H9 (cell line): Measurements from ENCODE around the gene FADS1. TPM values are rescaled to one million over a fixed set of nuclear protein-coding genes. Genes with fewer than 3 reads are reported as not detected.

Experiments
- DNase-seq: peaks from one replicate; pipeline ENCODE4 v3.0.0-alpha.2; 2017
- H2AFZ ChIP-seq: one replicate; pipeline ENCODE4 v1.6.1; 2013; ENCODE audit warnings: mild to moderate bottlenecking, low read length, control low read depth, moderate library complexity
- H2AK5ac ChIP-seq: 2 replicates; pipeline ENCODE4 v1.6.1; 2013; ENCODE audit warnings: low read length, control low read depth, mixed read lengths; ENCODE audit not compliant: insufficient read length
- H2BK120ac ChIP-seq: one replicate; pipeline ENCODE4 v1.6.1; 2013; ENCODE audit warnings: low read depth, mild to moderate bottlenecking, low read length, control low read depth, inconsistent platforms; ENCODE audit not compliant: poor library complexity, severe bottlenecking
- H2BK12ac ChIP-seq: 2 replicates; pipeline ENCODE4 v1.6.1; 2013; ENCODE audit warnings: low read length, control low read depth, mixed read lengths, low read depth; ENCODE audit not compliant: insufficient read length
- H2BK15ac ChIP-seq: 2 replicates; pipeline ENCODE4 v1.6.1; 2013; ENCODE audit warnings: low read depth, low read length, control low read depth
- H2BK20ac ChIP-seq: one replicate; pipeline ENCODE4 v1.6.1; 2013; ENCODE audit warnings: low read depth, mild to moderate bottlenecking, low read length, control low read depth, inconsistent platforms; ENCODE audit not compliant: poor library complexity, severe bottlenecking
- H2BK5ac ChIP-seq: 2 replicates; pipeline ENCODE4 v1.6.1; 2013; ENCODE audit warnings: low read length, control low read depth, mixed read lengths; ENCODE audit not compliant: insufficient read length
- H3K14ac ChIP-seq: 2 replicates; pipeline ENCODE4 v1.6.1; 2013; ENCODE audit warnings: low read length, control low read depth; ENCODE audit not compliant: insufficient read depth
- H3K18ac ChIP-seq: 2 replicates; pipeline ENCODE4 v1.6.1; 2013; ENCODE audit warnings: low read depth, mild to moderate bottlenecking, mixed read lengths, low read length, control low read depth; ENCODE audit not compliant: insufficient read length
- H3K23ac ChIP-seq: 2 replicates; pipeline ENCODE4 v1.6.1; 2013; ENCODE audit warnings: low read length, control low read depth, mixed read lengths, low read depth; ENCODE audit not compliant: insufficient read length
- H3K23me2 ChIP-seq: 2 replicates; pipeline ENCODE4 v1.6.1; 2013; ENCODE audit warnings: low read depth, mild to moderate bottlenecking, mixed read lengths, low read length, control low read depth; ENCODE audit not compliant: insufficient read length, poor library complexity, severe bottlenecking
- H3K27ac ChIP-seq: 2 replicates; pipeline ENCODE4 v1.5.1; 2013; ENCODE audit warnings: low read length, control low read depth, mixed read lengths, low read depth; ENCODE audit not compliant: insufficient read length
- H3K27me3 ChIP-seq: 2 replicates; pipeline ENCODE4 v1.6.1; 2013; ENCODE audit warnings: low read length, control low read depth, inconsistent platforms; ENCODE audit not compliant: insufficient read depth
- H3K4ac ChIP-seq: 2 replicates; pipeline ENCODE4 v1.6.1; 2013; ENCODE audit warnings: low read depth, mild to moderate bottlenecking, control low read depth, inconsistent platforms, low read length, moderate library complexity
- H3K4me1 ChIP-seq: 2 replicates; pipeline ENCODE4 v1.6.1; 2013; ENCODE audit warnings: low read length, control low read depth, inconsistent platforms; ENCODE audit not compliant: insufficient read depth
- H3K4me2 ChIP-seq: 2 replicates; pipeline ENCODE4 v1.6.1; 2013; ENCODE audit warnings: low read length, control low read depth, mixed read lengths; ENCODE audit not compliant: insufficient read length, insufficient read depth
- H3K56ac ChIP-seq: 2 replicates; pipeline ENCODE4 v1.6.1; 2013; ENCODE audit warnings: low read depth, mild to moderate bottlenecking, mixed read lengths, low read length, control low read depth; ENCODE audit not compliant: insufficient read length
- H3K79me1 ChIP-seq: 2 replicates; pipeline ENCODE4 v1.6.1; 2013; ENCODE audit warnings: low read depth, mild to moderate bottlenecking, moderate library complexity, low read length, control low read depth, inconsistent platforms; ENCODE audit not compliant: insufficient read depth, poor library complexity, severe bottlenecking
- H3K79me2 ChIP-seq: 2 replicates; pipeline ENCODE4 v1.6.1; 2013; ENCODE audit warnings: low read length, control low read depth, inconsistent platforms; ENCODE audit not compliant: insufficient read depth
- H3K9ac ChIP-seq: 2 replicates; pipeline ENCODE4 v1.6.1; 2013; ENCODE audit warnings: low read length, control low read depth, mixed read lengths; ENCODE audit not compliant: insufficient read length; ENCODE audit errors: extremely low read depth
- H3K9me3 ChIP-seq: one replicate; pipeline ENCODE4 v1.6.1; 2013; ENCODE audit warnings: low read depth, low read length, inconsistent platforms; ENCODE audit not compliant: control insufficient read depth
- H3T11ph ChIP-seq: one replicate; pipeline ENCODE4 v1.6.1; 2013; ENCODE audit warnings: mild to moderate bottlenecking, low read length, control low read depth, inconsistent platforms
- H4K20me1 ChIP-seq: one replicate; pipeline ENCODE4 v1.6.1; 2013; ENCODE audit not compliant: control insufficient read depth, insufficient read length, insufficient read depth
- H4K5ac ChIP-seq: 2 replicates; pipeline ENCODE4 v1.6.1; 2013; ENCODE audit warnings: low read depth, mild to moderate bottlenecking, mixed read lengths, low read length, control low read depth; ENCODE audit not compliant: insufficient read length
- H4K8ac ChIP-seq: replicated peaks from 2 replicates; pipeline ENCODE4 v1.6.1; 2013; ENCODE audit warnings: low read length, control low read depth, mixed read lengths, low read depth; ENCODE audit not compliant: insufficient read length
- H4K91ac ChIP-seq: 2 replicates; pipeline ENCODE4 v1.6.1; 2013; ENCODE audit warnings: low read depth, mild to moderate bottlenecking, moderate library complexity, mixed read lengths, low read length, control low read depth; ENCODE audit not compliant: insufficient read length
- H3K27ac Mint-ChIP-seq, 3 experiments: 2 replicates in 2 of 3; 3 replicates in 1 of 3; pipeline ENCODE4 v1.8.0; 2020 to 2021; ENCODE audit warnings: mixed read lengths in 3 of 3, mild to moderate bottlenecking in 1 of 3, moderate library complexity in 1 of 3
- H3K27me3 Mint-ChIP-seq: 2 replicates; pipeline ENCODE4 v1.8.0; 2021; ENCODE audit warnings: low read depth, mild to moderate bottlenecking, moderate library complexity, mixed read lengths
- H3K36me3 Mint-ChIP-seq, 3 experiments: 2 replicates in 2 of 3; 3 replicates in 1 of 3; pipeline ENCODE4 v1.8.0; 2020 to 2021; ENCODE audit warnings: low read depth in 3 of 3, mixed read lengths in 3 of 3; ENCODE audit not compliant: insufficient read depth in 1 of 3
- H3K4me1 Mint-ChIP-seq, 2 experiments: 2 replicates each; pipeline ENCODE4 v1.8.0; 2020; ENCODE audit warnings: mixed read lengths in 2 of 2
- H3K4me3 Mint-ChIP-seq, 2 experiments: 2 replicates in 1 of 2; 3 replicates in 1 of 2; pipeline ENCODE4 v1.8.0; 2020 to 2021; ENCODE audit warnings: mild to moderate bottlenecking in 2 of 2, mixed read lengths in 2 of 2, moderate library complexity in 1 of 2
- H3K9me3 Mint-ChIP-seq, 2 experiments: 2 replicates in 1 of 2; 3 replicates in 1 of 2; pipeline ENCODE4 v1.8.0; 2020; ENCODE audit warnings: mild to moderate bottlenecking in 2 of 2, mixed read lengths in 2 of 2, moderate library complexity in 1 of 2
- WGBS: extraction: QIAGEN DNeasy Blood & Tissue Kit; methylation state at CpG from one replicate; pipeline ENCODE4 v1.1.7; 2013; ENCODE audit warnings: missing lambda C conversion rate, low lambda C conversion rate, mixed read lengths; ENCODE audit not compliant: insufficient read length; ENCODE audit errors: extremely low coverage; 5-methylcytosine and 5-hydroxymethylcytosine counted together
- total RNA-seq: library from RNA; stranded (reverse); gene quantifications from 2 replicates; pipeline ENCODE4 v1.2.1, GENCODE V29; 2021
- TF ChIP-seq, protein P1 (sequence below): fragments of 200-600 bp; sonication (generic); conservative IDR thresholded peaks from 3 replicates; pipeline ENCODE4 v1.8.0; 2021; ENCODE audit warnings: antibody characterized with exemption, mild to moderate bottlenecking

FADS1 gene
- total RNA-seq, 1 experiment from 2014 or later, result 125 TPM

DNA sequence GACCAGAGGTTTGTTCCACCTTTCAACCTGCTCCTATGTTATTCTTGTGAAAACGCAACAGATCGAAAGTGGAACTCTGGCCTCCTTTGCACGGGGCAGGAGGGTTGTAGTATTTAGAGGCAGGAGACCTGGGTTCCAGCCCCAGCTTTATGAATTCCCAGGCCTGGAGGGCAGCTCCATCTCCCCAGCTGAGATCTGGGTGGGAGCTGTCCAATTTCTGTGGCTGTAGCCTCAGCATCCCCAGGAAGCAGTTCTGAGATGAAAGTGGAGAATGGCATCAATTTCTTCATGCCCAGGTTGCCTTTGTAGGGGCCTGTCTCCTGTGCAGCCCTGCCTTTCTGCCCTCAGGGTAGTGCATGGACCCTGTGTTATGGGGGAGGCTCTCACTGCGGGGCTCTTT lies 15.4 kb upstream of the FADS1 start:
- TF ChIP-seq, protein P1, sequence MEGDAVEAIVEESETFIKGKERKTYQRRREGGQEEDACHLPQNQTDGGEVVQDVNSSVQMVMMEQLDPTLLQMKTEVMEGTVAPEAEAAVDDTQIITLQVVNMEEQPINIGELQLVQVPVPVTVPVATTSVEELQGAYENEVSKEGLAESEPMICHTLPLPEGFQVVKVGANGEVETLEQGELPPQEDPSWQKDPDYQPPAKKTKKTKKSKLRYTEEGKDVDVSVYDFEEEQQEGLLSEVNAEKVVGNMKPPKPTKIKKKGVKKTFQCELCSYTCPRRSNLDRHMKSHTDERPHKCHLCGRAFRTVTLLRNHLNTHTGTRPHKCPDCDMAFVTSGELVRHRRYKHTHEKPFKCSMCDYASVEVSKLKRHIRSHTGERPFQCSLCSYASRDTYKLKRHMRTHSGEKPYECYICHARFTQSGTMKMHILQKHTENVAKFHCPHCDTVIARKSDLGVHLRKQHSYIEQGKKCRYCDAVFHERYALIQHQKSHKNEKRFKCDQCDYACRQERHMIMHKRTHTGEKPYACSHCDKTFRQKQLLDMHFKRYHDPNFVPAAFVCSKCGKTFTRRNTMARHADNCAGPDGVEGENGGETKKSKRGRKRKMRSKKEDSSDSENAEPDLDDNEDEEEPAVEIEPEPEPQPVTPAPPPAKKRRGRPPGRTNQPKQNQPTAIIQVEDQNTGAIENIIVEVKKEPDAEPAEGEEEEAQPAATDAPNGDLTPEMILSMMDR, result no peak
- WGBS, result no CpG with 5 or more reads among the region's 4 CpGs

More for the DNA sequence above, 15.4 kb upstream of the FADS1 start:
- Histone ChIP-seq H3K4ac (no peak overlapping the region), H3K23ac (no peak overlapping the region), H3K27ac (peak overlapping the region; percentile 27), H2BK20ac (no peak overlapping the region), H4K5ac (no peak overlapping the region), H4K91ac (no peak overlapping the region), H2BK12ac (no peak overlapping the region), H3K18ac (no peak overlapping the region), H3K9me3 (no peaks in the 10 kb centered on the region), H4K20me1 (no peaks in the 10 kb centered on the region), H3K14ac (no peak overlapping the region; the same call in 1 of the 2 replicates), H3K4me1 (peaks cover 11% of the 10 kb centered on the region; the same call in 1 of the 2 replicates), H3K56ac (no peak overlapping the region), H2AK5ac (no peak overlapping the region), H3K79me1 (peaks cover 2% of the 10 kb centered on the region), H2AFZ (no peak overlapping the region), H3K9ac (no peak overlapping the region), H3T11ph (no peak overlapping the region), H3K27me3 (no peaks in the 10 kb centered on the region), H2BK15ac (no peak overlapping the region), H2BK5ac (no peak overlapping the region), H4K8ac (no peak overlapping the region), H3K79me2 (peaks cover 38% of the 10 kb centered on the region; the same call in 1 of the 2 replicates), H3K23me2 (peaks cover 12% of the 10 kb centered on the region), H2BK120ac (no peak overlapping the region), H3K4me2 (peak overlapping the region; percentile 96)
- Mint-ChIP-seq H3K4me3 (no peak overlapping the region; a peak in 1 of 5 replicates), H3K9me3 (no peaks in the 10 kb centered on the region), H3K27ac (peak overlapping the region in 2 of 3 experiments; percentile 33 to 92; a peak in 4 of 7 replicates), H3K4me1 (peaks cover 59 to 63% of the 10 kb centered on the region in 2 experiments), H3K36me3 (peaks cover 23 to 38% (median 36%) of the 10 kb centered on the region in 3 experiments; a peak in 6 of 7 replicates), H3K27me3 (no peaks in the 10 kb centered on the region)
- DNase-seq, result no peak
